ENCODE measurements around the gene TMEM185B.

DNA sequence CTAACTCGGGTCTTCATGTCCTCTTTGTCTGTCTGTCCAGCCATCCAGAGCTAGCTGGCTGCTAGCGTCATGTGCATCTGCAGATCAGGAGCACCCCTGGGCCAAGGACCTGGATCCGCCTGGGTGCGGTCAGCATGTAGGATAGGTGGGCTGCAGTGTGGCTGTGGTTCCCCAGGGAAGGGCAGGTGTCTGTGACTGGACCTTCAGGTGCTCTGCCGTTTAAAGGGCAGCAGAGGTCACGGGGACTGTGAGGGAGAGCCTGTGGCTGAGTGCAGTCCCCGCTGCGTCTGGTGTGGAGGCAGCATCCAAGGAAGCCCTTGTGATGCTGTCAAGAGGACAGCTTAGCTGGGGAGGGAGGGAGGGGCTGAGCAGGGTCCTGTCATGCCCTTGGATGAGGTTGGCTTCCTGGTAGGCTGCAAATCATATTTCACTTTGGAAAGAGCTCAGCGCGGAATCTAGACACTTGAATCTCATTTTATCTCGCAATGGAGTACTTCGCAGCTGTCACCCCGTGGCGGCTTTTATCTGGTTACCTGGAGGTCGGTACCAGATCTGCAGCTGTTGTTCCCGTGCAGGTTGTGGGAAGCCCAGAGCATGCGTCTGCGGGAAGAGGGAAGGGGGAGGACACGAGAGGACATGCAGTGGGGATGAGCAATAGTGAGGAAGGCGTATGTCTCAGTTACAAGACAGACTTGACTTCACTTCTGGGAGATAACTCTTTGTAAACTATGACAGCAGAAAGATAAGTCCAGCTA, 23.5 kb upstream of the TMEM185B start:
- TF ChIP-seq POLR2A (IDR thresholded peaks at IDR 0.05; ENCODE audit: low read length) (no peak), GATA1 (IDR thresholded peaks at IDR 0.05; ENCODE audit: low read depth, low read length) (no peak)

Measured in erythroblast (primary cell).